Skin epidermis (tissue), 12 donors: Measurements from ENCODE around the gene NPAS2.
A peak's percentile ranks its signal among the peaks of the same experiment; 100 is the strongest.

Experiments
- H3K27ac ChIP-seq, 21 experiments: fragments of 200-600 bp; sonication (generic) in 11 of 21; one replicate each; pipeline ENCODE4 v1.5.0; 2020; ENCODE audit warnings: mild to moderate bottlenecking in 3 of 21, inconsistent platforms in 2 of 21, moderate library complexity in 2 of 21
- H3K4me3 ChIP-seq, 7 experiments: fragments of 200-600 bp; sonication (generic) in 2 of 7; one replicate each; pipeline ENCODE4 v1.5.0; 2020; ENCODE audit warnings: inconsistent platforms in 2 of 7, mild to moderate bottlenecking in 2 of 7, moderate library complexity in 1 of 7

NPAS2 gene

DNA sequence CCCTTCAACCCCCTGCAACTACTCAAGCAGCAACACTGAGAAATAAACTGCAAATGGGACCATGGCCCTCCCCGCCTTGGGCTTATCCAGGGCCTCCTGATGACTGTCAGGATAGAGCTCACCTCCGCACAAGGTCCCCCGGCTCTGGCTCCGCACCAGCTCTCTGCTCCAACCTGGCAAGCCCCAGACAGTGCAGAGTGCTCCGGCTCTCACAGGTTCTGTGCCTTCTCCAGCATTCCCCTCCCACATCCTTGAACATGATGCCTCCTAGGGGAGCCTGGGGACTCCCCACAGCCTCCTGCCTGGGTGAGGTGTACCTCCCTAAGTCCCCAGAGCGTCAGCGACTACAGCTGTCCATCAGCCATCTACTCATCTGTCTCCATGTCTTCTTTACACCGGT lies 26.7 kb upstream of the NPAS2 start:
- no peak overlapping the region for H3K27ac ChIP-seq

DNA sequence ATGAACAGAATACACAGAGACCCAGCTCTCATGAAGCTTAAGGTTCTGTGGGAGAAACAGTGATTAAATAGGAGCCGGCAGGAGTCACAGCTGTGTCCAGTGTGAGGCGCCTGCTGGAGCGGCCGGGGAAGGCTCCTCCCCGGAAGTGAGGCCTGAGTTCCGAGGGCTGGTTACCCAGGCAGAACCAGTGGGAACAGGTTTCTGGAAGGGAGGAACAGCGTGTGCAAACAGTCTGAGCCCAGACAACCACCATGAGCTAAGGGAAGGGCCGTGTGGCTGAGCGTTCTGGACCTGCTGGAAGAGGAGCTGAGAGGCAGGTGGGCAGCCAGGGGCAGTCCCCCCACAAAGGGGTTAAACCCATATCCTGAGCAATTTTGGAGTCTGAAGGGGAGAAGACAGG lies 26.0 kb upstream of the NPAS2 start:
- H3K27ac ChIP-seq = no peak overlapping the region

More for the DNA sequence above, 26.7 kb upstream of the NPAS2 start:
- H3K4me3 ChIP-seq = no peak overlapping the region

DNA sequence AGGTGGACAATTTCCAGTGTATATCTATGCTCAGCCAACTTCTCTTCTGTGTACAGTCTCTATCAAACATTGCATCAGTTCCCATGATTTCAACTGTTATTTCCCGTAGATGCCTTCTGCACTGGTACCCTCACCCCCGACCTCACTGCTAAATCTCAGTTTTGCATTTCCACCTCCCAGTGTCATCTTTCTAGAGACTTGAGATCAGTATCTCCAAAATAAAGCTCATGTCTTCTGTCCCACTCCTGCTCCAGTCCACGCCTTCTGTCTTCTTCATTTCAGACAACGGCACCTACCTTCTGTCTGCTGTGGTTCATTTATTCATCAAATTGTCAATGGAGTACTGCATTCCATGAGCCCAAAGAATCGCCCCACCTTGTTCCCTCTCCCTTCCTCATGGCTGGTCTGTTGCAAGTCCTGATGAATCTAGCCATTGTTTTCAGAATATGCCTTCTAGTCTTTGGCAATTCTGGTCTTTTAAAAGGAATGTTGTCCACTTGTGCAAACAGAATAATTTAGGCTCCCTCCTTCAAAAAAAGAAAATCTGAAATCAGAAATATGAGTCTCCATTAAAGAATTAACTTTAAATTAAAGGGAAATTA lies 23.3 kb upstream of the NPAS2 start:
- Histone ChIP-seq H3K27ac (no peak overlapping the region), H3K4me3 (no peak overlapping the region)

More for the DNA sequence above, 26.0 kb upstream of the NPAS2 start:
- no peak overlapping the region for H3K4me3 ChIP-seq

DNA sequence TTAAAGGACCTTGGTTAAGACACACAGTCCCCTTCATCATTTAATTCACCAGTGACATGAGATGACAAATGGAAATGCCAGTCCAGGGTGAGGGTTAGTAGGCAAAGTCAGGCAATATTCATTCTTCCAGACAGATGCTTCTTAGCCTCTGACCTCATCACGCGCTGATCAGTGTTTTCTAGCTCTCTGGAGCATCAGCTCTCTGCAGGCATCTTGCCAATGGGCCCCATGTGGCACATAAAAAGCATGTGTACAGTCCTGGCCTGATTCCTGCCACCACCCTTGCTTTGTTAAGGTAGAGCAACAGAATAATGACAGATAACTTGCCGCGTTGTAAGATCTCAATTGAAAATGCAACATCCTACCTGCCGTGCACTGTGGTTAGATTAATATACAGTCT lies 20.3 kb upstream of the NPAS2 start:
- Histone ChIP-seq H3K4me3 (no peak overlapping the region), H3K27ac (no peak overlapping the region)

DNA sequence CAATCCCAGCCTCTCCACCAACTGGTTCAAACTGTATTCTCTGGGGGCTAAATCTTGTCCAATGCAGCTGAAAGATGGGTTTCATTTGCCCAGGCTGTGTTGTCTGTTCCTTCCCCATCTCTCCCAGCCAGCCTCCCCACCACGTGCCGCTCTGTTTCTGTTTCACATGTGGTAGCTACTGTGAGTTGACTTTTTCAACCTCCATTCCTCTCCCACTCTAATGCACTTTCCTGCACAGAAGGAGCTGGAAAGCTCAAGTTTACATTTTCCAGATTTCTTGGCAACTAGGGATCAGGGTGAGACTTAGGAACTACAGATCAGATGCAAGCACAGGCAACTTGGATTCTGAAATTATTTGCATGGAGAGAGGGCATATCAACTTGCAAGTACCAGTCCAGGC lies 19.0 kb upstream of the NPAS2 start:
- Histone ChIP-seq H3K4me3 (no peak overlapping the region), H3K27ac (no peak overlapping the region)

DNA sequence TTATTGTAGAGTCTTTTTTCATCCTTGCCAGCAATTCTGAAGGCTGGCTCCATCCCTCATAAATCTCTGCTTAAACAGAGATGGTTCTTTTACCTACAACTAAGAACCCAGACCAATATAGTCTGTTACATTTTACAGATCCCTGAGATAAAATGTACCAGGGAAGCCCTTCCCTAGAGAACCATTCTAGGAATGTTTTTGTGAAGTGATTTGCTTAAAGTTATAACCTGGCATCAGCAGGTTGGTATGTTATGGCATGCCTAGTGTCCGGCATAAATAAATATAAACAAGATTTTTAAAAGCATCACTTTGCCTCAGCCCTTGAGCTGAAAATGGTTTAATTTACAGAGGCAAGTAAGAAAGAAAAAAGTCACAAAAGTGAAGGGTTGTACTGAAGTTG lies 18.5 kb upstream of the NPAS2 start:
- Histone ChIP-seq H3K4me3 (no peak overlapping the region), H3K27ac (no peak overlapping the region)

DNA sequence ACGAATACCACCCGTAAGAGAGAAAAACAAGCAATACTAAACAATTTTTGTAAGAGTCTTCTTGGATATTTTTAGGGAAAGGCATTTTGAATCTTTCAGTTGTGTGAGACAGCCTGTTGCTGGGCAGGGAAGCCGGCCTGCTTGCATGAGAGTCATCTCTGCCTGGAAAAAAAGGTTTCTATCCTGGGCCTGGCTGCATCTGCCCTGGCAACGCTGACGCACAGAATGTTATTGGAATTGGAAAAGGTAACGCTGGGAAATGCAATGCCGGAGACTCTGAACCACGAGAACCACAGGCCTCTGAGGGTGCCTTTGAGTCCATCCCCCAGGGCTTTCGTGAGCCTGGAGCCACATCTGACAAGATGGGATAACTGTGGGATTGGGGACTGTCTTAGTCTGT lies 17.9 kb upstream of the NPAS2 start:
- Histone ChIP-seq H3K4me3 (no peak overlapping the region), H3K27ac (no peak overlapping the region)

DNA sequence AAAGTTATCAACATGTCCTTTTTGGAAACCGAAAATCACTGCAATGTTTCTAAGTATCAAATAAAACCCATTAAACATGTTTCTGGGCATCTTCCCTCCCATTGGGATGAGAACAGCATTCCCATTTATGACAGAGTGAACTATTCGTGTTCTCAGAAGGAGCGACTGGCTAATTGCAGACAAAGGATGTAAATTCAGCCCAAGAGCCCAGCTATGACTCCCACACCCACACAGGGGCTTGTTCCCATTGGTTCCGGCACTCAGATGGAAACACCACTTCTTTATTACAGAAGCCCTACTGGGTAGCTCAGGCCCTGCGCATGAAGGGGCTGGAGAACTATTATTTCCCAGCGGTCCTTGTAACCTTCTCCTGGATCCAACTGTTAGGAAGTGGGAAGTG lies 16.6 kb upstream of the NPAS2 start:
- no peak overlapping the region for H3K27ac ChIP-seq
- no peak overlapping the region for H3K4me3 ChIP-seq

DNA sequence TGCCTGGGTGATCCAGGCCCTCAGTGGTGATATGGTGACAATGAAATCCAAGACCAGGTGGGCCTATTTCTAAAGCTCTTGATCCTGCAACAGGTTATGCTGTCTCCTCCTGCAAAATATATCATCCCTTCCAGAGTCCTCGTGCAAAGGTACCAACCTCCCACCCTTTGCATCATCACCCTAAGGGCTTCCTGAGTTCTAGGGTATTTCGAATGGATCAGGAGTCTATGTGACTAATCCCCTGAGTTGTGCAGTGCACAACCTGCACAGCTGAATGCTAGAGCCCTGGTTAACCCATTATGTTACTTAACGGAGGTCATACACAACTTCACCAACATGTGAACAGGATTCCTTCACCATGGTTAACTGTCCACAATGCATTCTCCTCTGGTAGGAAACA lies 13.4 kb upstream of the NPAS2 start:
- H3K27ac ChIP-seq = no peak overlapping the region
- H3K4me3 ChIP-seq = no peak overlapping the region

DNA sequence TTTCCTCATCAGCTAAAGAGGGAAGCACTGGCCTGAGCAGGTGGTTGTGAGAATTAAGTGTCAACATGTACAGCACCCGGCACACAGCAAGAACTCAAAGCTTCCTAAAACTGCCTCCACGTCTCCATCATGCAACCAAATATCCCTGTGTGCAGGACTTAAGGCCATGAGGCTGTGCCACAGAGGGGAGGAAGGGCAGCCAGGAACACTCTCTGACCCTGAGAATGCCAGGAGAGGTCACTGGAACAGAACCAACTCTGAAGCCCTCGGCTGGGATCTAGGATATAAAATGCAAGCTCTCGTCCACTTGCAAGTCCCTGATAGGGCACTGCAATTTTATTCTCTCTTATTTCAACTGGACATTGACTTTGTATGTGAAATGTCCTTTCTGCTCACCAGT lies 12.2 kb upstream of the NPAS2 start:
- H3K27ac ChIP-seq = no peak overlapping the region
- no peak overlapping the region for H3K4me3 ChIP-seq

DNA sequence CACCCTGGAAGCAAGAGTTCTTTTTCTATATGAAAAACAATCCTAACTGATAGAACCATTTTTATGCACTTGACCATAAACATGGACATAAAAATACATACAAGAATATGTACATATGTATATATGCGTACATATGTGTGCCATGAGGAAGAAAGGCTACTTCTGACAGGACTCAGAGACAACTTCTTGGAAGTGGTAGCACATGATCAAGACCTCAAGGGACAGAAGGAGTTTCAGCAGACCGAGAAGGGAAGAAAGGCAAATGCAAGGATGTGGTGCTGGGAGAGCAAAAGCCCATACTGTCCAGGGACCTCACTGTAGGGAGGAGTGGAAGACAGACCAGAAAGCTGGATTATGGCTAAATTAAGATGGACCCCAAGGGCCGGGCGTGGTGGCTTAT lies 11.4 kb upstream of the NPAS2 start:
- Histone ChIP-seq H3K4me3 (no peak overlapping the region), H3K27ac (no peak overlapping the region)

DNA sequence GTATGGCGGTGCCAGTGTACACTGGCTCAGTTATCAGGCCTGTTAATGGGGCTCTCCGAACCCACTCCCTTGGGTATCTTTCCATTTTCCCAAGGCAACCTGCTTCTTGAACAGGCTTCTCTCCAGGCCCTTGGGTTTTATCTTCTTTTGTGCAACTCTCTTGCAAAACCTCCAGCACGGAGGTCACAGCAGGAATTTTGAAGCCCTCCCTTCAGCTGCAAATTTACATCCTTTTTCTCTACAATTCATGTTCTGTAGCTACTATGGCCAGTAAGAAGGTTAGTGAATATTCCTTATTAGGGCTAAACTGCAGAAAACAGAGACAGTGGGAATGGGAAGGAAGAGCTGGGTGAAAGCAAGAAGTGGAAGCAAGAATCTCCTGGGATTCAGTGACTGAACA lies 10.4 kb upstream of the NPAS2 start:
- Histone ChIP-seq H3K27ac (no peak overlapping the region), H3K4me3 (no peak overlapping the region)

DNA sequence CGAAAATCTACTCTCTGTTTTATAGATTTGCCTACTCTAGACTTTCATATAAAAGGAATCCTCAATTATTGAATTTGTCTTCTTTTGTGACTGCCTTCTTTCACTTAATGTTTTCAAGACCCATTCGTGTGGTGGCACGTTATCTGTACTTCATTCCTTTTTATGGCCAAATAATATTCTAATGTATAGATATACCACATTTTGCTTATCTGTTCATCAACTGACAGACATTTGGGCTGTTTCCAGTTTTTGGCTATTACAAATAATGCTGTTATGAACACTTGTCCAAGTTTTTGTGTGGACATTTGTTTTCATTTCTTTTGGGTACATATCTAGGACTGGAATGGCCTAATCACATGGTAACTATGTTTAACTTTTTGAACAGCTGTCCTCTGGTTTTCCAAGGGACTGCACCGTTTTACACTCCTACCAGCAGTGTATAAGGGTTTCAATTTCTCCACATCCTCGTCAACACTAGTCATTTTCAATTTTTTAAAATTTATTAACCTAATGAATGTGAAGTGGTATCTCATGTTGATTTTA lies 9.3 kb upstream of the NPAS2 start:
- H3K4me3 ChIP-seq = no peak overlapping the region
- H3K27ac ChIP-seq = no peak overlapping the region

DNA sequence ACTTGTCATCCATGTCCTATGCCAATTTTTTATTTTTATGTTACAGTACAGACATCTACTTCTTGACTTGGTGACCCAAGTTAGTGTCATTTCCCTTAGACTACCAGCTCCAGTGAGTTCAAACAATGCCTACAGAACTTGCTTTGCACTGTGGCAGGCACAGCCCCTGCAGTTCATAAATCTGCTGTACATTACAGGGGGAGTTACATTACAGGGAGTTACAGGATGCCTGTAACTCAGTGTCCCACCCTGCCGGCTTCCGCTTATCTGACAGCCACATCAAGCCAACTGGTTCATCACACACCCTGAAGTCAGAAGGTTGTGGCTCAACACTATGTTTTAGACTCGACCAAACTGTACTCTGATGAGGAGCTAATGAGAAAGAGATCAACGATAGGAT lies 7.8 kb upstream of the NPAS2 start:
- Histone ChIP-seq H3K4me3 (no peak overlapping the region), H3K27ac (no peak overlapping the region)

DNA sequence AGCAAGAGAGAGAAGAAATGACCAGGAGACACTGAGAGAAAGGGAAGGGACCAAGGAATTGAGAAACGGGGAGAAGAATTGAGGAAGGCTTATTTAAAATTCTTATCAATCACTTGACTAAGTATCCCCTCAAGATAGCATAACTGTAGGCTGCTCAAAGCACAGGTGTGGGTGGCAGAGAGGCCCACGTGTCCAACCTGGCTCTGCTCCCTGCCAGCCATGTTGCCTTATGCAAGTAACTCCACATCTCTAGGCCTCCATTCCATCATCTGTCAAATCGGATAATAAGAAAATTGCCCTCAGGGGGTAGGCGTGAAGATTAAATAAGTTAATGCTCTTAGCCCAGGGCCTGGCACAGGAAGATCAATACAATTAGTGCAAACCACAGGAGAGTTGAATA lies 7.4 kb upstream of the NPAS2 start:
- H3K4me3 ChIP-seq = no peak overlapping the region
- no peak overlapping the region for H3K27ac ChIP-seq

DNA sequence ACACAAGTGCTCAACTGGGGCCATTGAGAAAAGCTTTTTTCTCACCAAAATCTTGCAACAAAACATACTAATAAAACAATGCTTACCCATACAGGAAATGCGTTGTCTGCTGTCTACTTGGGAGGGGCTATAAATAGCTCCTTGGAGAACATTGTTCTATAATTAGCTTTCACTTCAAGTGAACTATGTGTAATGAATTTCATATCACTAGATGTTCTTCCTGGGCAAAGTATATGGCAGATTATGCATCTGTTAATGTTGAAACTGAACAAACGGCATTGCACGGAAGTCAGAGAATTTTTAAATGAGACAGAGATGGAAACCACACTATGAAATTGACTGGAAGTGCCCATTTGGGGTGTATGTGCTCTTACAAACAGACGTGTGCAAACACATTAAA lies 6.4 kb upstream of the NPAS2 start:
- Histone ChIP-seq H3K27ac (no peak overlapping the region), H3K4me3 (no peak overlapping the region)

DNA sequence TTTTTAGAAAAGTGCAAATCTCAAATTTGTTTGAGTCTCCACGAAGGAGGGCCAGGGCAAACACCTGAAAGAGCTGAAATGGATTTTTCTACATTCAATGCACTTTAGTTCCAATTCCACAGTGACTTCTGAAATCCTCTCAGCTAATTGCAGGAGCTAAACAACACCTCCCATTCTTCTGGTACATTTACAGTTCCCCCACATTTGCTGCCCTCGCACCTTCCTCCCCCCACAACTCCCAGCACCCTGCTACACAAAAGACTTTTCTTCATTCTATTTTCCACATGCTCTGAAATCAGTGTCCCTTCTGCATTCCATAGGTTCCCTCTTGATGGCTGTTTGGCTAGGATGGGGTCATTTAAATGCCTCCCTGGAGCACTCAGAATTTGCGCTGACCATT lies 5.9 kb upstream of the NPAS2 start:
- Histone ChIP-seq H3K27ac (no peak overlapping the region), H3K4me3 (no peak overlapping the region)

DNA sequence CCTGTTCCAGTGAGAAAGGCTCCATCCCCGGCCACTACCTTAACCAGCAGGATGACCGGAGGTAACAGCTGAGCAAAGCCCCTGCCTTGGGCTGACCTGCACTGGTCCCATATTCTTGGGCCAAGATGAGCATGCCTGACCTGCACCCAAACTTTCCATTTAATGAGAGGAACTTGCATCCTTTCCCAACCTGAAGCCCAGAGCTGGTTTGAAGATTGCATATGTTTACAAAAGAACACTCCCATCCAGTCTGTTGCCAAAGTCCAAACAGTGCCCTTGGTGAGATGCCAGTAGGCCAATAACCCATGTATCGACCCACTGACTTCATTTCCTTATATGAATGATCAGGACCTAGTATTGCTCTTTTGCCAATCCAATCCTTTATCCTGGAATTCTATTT lies 5.5 kb upstream of the NPAS2 start:
- Histone ChIP-seq H3K4me3 (no peak overlapping the region), H3K27ac (no peak overlapping the region)

DNA sequence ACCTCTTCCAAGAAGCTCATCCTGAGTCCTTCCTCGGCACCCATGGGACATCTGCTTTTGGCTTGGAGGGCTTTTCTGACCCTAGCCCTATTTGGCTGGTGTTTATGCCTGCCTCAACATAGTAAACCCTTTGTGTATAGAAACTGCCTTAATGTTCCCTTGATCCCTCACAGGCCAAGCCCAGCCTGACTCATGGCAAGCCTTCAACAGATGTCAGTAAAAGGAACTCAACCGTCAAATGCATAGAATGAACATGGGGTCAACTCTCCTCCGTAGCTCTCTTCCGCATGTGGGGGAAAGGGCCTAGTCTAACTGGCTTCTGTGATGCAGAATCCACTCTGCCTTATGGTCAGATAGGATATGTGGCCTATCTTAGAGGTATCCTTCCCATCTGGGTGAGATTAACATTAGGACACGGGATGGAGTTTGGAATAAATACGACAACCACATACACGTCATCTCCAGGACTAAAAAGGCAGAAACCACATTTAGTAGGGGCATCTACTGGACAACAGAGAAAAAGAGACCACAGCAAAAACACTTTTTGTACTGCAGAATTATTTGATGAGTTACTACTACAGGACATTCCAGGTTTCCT lies 2.5 kb upstream of the NPAS2 start:
- Histone ChIP-seq H3K4me3 (no peak overlapping the region), H3K27ac (peak overlapping the region in 2 of 21 experiments; percentile 1 to 2)

DNA sequence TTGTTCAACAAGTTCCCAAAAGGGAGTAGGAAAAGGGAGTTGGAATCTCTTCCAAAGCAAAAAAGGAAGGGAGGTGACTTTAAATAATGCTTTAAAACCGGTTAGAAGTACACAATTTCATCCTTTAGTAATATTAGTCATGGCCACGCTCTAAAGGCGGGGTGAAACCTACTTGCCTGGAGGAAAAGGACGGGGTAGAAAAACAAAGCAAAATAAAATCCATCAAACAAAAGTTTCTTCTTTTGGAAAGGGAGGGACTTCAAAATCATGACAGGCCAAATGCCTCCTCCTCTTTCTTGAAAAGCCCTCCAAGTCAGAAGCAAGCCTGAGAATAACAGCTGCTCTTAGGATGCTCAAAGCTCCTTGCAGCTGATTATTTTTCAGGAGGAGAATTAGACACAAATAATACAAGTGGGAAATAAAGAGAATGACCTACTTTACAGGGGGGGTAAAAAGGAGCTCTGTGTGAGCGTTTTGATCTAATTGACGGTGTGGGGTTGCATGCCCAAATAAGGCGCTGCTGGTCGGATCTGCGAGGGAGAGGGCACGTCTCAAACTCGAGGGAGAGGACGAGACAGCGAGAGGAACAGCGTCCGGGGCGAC lies 1.8 kb upstream of the NPAS2 start:
- H3K27ac ChIP-seq = peak overlapping the region in 15 of 21 experiments; percentile 20 to 90 (median 71)
- peak overlapping the region; percentile 47 to 73 (median 52) for H3K4me3 ChIP-seq

DNA sequence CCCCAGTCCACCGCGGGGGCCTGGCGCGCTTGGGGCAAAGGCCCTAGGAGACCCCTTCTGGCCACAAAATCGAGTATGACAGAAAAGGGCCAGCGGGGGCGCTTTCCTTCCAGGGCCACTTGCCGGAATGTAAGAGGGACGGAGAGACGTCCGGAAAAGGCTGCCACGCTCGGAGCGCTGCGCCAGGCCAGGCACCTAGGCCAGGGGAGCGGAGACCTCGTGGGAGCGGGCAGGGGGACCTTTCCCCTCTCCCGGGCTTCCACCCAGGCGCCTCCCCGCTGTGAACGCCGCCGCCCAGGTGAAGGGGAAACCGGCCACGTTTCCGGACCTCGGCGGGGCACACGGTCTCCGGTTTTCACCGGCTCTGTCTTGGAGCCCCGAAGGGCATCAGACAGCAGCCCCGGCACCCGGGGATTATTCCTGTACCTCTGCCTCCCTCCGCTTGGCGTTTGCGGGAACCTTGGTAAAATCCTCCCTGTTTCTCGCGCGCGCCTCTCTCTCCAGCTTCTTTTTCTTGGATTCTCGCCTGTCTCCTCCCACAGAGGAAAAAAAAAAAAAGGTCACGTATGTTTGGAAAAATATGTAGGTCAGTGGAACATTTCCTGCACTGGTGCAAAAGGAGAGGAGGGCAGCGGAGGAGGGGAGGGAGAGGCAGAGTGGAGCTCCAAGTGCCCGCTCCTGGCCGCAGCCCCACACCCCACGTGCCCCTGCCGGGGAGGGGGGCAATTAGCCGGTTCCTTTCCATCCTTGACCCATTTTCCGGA lies 1.2 kb upstream of the NPAS2 start:
- Histone ChIP-seq H3K27ac (peak overlapping the region in 18 of 21 experiments; percentile 2 to 90 (median 74)), H3K4me3 (peak overlapping the region; percentile 47 to 73 (median 52))
